DOHH2 (cell line): Measurements from ENCODE around the gene LATS2.

Experiments used
- CTCF ChIP-seq: fragments of 200-600 bp; sonication (generic); IDR thresholded peaks from one replicate; pipeline ENCODE4 v1.5.1; 2014; ENCODE audit warnings: antibody characterized with exemption, mild to moderate bottlenecking, low read depth, low read length; ENCODE audit not compliant: poor library complexity, severe bottlenecking
- EZH2phosphoT487 ChIP-seq: fragments of 200-600 bp; sonication (generic); IDR thresholded peaks from 2 replicates; pipeline ENCODE4 v1.6.1; 2017; ENCODE audit warnings: borderline replicate concordance, mild to moderate bottlenecking, antibody characterized with exemption, low read length, moderate library complexity, mixed read lengths

DNA sequence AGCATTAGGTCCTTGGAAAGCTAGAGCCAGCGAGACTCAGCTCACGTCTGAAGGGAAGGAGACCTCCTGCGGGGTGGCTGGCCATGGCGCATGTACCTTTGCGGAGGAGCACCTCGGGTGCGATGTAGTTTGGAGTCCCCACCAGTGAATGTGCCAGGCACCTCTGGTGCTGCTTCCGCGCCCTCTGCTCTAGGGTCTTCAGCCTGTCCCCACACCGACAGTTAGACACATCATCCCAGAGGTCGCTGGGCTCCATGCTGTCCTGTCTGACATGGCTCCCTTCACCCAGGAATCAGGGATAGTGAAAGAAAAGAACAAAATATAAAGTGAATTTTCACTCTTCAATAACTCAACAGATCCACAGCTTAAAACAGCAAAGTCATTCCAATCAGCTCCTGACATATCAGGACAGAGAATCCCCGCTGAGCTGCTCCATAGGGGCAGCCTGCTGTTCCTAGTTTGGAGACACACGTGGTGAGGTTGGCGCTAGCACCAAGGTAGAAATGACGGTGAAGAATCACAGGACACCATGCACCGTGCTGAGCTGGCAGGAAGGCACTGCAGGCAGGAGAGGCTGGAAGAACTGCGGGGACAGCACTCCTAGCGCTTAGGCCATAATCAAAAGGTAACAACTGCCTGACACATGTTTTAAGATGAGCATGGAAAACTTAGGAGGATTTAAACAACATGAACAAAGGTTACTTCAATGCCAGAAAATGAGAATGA is 79.9 kb downstream of the LATS2 start:
- TF ChIP-seq CTCF = no peak
- no peak for TF ChIP-seq EZH2phosphoT487
